ENCODE measurements around the gene MOSMO. TPM values are rescaled to one million over a fixed set of nuclear protein-coding genes. Genes with fewer than 3 reads are reported as not detected.
"Not testable (repeated sequence)": the region's sequence is repeated elsewhere in the genome, so short reads cannot be mapped to it uniquely, and the experiment has no call there.

The MOSMO gene
- total RNA-seq, 1 experiment from 2014 or later: 24.4 TPM

- DNase-seq (ENCODE audit: low read depth): peak; percentile 32
Measured at GRCh38 chr16:22092143-22092933, 84.4 kb downstream of the MOSMO start, which contains the start of gene VWA3A. Gene VWA3A, plus strand, starts transcription at chr16:22092541. Its CDS starts 97 bp downstream, at chr16:22092638.

GRCh38 chr16:22093331-22093730, 85.4 kb downstream of the MOSMO start:
- no peak for DNase-seq (ENCODE audit: low read depth)

DNA sequence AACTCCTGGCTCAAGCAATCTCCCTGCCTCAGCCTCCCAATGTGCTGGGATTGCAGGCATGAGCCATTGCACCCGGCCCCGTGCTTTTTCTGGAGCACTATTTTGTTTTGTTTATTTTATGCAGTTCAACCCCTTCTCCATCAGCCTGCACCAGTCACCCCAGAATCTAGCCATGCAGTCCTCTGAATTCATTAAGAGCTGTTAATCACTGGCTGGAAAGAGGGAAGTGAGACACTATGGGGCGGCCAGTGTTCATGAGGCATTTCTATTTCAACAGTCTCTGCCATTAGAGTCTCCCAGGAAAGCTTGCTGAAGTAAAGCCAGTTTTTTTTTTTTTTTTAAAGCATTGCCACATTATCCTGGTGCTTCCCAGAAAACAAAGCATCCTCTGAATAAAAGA, 86.1 kb downstream of the MOSMO start:
- no peak for DNase-seq (ENCODE audit: low read depth)

DNA sequence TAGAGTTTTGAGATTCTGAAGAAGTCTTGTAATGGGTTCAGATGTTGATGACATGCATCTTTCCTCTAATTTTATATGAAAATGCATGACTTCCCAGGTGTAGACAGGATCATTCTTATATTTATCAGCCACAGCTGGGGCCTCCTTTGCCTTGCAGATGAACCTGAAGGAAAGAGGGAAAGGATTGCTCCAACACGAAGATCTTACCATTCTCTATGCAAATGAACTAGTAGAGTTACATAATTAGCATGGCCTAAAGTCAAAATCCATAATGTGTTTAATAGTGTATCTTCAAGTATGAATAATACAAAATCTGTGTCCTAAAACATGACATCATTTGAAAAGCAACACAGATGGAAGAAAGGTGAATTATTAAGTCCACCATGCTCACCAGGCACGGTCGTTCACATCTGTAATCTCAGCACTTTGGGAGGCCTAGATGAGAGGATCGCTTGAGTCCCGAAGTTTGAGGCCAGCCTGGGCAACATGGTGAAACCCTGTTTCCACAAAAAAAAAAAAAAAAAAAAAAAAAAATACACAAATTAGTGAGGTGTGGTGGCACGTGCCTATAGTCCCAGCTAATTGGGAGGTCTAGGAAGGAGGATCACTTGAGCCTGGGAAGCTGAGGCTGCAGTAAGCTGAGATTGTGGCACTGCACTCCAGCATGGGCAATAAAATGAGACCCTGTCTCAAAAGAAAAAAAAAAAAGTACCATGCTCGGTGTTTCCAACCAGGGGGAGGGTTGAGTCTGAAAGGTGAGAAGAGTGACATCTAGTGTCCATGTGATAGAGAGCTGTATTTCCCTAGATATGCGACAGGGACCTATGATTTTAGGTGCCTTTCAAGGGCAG, 90.7 kb downstream of the MOSMO start:
- DNase-seq (ENCODE audit: low read depth): peak; percentile 52

DNA sequence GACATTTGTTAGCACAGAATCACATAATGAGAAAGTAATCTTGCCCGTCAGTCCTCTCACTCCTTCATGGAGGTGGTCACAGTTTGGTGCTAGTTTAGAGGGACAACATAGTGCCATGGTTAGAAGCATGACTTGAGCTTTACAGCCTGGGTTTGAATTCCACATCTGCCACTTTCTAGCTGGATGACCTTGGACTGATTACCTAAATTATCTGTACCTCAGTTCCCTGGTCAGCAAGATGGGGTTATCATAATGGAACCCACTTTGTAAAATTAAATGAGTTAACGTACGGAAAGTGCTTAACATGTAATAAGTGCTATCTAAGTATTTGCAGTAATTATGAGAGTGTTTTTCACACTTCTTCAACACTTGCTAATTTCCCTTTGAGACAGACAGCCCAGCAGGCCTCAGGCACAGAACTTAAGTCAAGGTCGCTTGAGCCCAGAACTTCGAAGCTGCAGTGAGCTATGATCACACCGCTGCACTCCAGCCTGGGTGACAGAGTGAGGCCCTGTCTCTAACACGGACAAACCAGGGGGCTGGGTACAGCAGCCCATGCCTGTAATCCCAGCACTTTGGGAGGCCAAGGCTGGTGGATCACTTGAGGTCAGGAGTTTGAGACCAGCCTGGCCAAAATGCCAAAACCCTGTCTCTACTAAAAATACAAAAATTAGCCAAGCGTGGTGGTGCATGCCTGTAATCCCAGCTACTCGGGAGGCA, 91.5 kb downstream of the MOSMO start:
- no peak for DNase-seq (ENCODE audit: low read depth)

GRCh38 chr16:22103441-22103840, 95.5 kb downstream of the MOSMO start:
- no peak for DNase-seq (ENCODE audit: low read depth)

- no peak for DNase-seq (ENCODE audit: low read depth)
Measured at GRCh38 chr16:22109258-22109898, 101.5 kb downstream of the MOSMO start.

GRCh38 chr16:22111629-22112028, 103.7 kb downstream of the MOSMO start:
- not testable (repeated sequence) for DNase-seq (ENCODE audit: low read depth)

DNA sequence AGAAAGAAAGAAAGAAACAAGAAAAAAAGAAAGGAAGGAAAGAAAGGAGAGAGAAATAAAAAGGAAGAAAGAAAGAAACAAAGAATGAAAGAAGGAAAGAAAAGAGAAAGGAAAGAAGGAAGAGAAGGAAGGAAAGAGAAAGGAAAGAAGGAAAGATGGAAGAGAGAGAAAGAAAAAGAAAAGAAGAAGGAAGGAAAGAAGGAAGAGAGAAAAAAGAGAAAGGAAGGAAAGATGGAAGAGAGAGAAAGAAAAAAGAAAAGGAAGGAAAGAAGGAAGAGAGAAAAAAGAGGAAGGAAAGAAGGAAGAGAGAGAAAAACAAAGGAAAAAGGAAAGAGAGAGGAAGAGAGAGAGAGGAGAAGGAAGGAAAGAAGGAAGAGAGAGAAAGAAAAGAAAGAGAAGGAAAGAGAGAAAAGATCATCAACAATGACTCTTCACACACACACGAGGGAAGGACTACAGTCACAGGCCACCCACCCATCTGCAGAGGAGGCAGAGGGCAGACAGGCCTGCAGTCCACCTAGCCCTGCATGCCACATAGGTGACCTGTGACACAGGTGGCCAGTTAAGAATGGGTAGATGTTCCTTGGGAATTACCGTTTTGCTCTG, 108.3 kb downstream of the MOSMO start:
- DNase-seq (ENCODE audit: low read depth): no peak

DNA sequence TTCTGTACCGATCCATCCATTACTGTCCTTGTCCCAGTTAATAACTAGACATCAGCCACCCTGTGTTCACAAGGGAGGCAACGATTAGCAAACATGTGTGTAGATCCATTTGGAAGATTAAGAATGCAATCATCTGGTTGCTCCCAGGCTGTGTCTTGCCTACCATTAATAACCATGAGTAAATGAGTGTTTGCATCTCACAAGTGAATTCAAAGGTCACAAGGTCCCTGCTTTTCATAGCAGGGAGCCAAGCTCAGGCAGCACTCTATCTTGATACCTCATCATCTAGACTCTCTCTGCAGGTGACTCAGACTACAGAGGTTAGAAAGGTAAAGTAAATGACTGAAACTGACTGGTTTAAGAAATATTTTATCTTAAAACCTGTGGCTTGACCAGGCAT, 109.7 kb downstream of the MOSMO start:
- no peak for DNase-seq (ENCODE audit: low read depth)

GRCh38 chr16:22120440-22120839, 112.5 kb downstream of the MOSMO start:
- no peak for DNase-seq (ENCODE audit: low read depth)

DNA sequence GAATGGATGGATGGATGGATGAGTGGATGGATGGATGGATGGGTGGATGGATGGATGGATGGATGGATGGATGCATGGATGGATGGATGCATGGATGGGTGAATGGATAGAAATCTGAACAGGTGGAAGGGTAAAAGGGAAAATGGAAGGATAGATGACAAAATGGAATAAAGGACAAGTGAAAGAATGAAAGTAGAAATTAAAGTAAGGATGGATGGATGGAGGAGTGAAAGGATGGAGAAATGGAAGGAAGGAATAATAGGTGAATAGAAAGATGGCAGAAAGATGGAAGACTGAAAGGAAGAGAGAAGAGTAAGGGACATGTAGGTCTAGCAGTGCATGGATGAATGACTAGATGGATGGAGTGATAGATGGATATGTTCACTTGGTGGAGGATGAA, 114.3 kb downstream of the MOSMO start:
- DNase-seq (ENCODE audit: low read depth): no peak

DNA sequence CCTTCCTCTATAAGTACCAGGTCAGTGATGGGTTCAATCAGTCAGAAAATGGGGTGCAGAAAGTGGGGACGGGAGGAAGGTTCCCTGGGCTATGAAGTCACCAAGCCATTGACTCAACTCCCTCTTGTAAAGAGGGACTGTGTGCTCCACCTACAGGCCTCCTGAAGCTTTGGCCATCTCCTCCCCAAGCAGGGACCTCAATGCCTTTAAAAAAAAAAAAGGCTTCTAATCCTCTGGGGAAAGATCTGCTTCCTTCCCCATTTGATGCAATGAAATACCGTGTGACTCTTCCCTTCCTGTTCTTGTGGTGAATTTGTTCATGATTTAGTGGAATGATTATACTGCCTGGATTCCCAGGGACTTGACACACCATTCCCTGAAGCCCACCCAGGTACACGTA, 115.2 kb downstream of the MOSMO start:
- DNase-seq (ENCODE audit: low read depth): peak; percentile 18

- DNase-seq (ENCODE audit: low read depth): no peak
Measured at GRCh38 chr16:22123759-22124490, 116.0 kb downstream of the MOSMO start.

DNA sequence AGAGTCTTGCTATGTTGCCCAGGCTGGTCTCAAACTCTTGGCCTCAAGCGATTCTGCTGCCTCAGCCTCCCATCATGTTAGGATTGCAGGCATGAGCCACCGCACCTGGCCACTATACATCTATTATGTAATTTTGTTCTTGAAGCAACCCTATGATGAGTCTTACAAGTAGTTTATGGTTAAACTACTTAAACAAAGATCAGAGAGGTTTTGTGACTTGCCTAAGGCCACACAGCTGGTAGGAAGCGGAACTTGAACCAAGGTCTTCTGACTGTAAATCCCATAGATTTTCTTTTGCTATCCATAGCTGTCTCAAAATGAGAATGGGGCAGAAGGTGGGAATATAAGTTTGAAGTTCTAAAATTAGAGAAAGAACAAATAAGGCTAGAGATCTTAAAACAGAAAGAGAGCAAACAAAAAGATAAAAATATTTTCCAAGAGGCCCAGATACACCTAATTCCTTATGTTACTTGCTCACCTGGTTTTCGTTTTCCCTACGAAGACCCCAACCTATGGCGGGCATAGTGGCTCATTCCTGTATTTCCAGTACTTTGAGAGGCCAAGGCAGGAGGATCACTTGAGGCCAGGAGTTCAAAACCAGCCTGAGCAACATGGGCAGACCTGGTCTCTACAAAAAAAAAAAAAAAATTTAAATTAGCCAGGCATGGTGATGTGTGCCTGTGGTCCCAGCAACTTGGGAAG, 116.8 kb downstream of the MOSMO start:
- DNase-seq (ENCODE audit: low read depth): no peak

DNA sequence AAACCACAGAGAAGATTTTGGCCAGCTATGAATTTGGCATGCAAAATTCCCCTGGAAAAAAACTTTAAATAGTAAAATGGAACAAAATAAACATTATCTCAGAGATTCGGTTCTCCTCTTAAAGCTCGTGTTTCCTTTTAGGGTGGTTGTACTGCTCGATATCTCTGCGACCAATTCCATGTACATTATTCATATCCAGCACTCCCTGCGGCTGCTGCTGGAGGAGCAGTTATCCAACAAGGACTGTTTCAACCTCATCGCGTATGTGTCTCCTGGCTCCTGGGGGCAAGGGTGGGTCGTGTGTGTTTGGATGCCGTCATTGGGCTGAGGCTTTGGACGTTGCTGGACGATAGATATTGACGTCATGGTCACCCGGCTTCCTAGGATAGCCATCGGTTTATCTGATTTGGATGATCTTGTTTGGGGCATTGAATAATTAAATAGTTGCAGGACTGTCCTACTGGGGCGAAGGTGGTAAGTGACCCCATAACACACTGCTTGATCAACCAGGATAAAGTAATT, 118.2 kb downstream of the MOSMO start:
- DNase-seq (ENCODE audit: low read depth): peak; percentile 3

- DNase-seq (ENCODE audit: low read depth): not testable (repeated sequence)
Measured at GRCh38 chr16:22128537-22128936, 120.6 kb downstream of the MOSMO start.

GRCh38 chr16:22130528-22130927, 122.6 kb downstream of the MOSMO start:
- DNase-seq (ENCODE audit: low read depth): no peak

- DNase-seq (ENCODE audit: low read depth): no peak
Measured at GRCh38 chr16:22132801-22133200, 124.9 kb downstream of the MOSMO start.

Measured in LHCN-M2 (cell line).